ENCODE data around the gene IVNS1ABP.
"Not testable (repeated sequence)": the region's sequence is repeated elsewhere in the genome, so short reads cannot be mapped to it uniquely, and the experiment has no call there.

Gene IVNS1ABP

DNA sequence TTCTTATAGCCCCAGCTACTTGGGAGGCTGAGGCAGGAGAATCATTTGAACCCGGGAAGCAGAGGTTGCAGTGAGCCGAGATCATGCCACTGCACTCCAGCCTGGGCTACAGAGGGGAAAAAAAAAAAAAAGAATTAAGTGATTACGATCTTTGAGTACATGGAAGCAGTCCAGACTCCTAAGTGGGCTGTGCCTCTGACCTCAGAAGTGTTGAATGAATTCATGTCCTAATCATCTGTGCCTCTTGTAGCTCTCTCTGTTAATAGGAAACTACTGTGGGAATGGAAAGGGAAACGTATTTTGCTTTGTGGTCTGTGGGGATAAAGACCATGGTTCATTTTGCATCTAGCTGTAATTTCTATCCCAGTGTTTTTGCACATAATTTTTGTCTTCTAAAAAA, 8.4 kb upstream of the IVNS1ABP start:
- TF ChIP-seq, protein P1, sequence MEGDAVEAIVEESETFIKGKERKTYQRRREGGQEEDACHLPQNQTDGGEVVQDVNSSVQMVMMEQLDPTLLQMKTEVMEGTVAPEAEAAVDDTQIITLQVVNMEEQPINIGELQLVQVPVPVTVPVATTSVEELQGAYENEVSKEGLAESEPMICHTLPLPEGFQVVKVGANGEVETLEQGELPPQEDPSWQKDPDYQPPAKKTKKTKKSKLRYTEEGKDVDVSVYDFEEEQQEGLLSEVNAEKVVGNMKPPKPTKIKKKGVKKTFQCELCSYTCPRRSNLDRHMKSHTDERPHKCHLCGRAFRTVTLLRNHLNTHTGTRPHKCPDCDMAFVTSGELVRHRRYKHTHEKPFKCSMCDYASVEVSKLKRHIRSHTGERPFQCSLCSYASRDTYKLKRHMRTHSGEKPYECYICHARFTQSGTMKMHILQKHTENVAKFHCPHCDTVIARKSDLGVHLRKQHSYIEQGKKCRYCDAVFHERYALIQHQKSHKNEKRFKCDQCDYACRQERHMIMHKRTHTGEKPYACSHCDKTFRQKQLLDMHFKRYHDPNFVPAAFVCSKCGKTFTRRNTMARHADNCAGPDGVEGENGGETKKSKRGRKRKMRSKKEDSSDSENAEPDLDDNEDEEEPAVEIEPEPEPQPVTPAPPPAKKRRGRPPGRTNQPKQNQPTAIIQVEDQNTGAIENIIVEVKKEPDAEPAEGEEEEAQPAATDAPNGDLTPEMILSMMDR (IDR thresholded peaks at IDR 0.05; ENCODE audit: extremely low read depth, missing control alignments) = no peak
- no peak for DNase-seq (ENCODE audit: low spot score)

DNA sequence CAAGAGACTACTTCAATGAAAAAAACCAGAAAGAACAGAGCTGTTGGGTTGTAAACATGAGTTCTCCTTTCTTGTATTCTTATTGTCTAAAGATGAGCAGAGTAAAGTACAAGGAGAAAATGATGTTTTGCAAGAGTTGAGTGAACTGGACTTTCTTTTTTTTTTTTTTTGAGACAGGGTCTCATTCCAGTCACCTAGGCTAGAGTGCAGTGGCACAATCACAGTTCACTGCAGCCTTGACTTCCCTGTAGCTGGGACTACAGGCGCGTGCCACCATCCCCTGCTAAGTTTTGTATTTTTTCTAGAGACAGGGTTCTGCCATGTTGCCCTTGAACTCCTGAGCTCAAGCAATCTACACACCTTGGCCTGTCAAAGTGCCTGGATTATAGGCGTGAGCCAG, 7.1 kb upstream of the IVNS1ABP start:
- DNase-seq (ENCODE audit: low spot score) = no peak
- TF ChIP-seq, protein P1 (IDR thresholded peaks at IDR 0.05; ENCODE audit: extremely low read depth, missing control alignments) = no peak

DNA sequence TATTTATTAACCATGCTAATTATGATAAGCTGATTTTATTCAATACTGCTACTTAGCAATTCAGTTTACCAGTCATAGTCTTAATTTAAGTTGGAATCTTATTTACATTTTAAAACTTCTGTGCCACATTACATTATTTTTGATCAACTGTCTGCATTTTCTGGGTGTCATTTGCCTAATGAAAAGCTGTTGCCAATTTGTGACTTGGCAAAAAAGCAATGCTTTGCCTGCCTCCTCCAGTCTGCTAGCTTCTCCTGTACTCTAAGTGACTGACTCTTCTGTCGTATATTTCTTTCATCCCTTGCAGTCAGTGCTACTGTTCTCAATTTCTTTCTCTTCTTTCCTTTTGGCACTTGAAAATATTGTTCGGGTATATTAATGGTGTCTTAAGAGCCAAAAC, 5.6 kb upstream of the IVNS1ABP start:
- DNase-seq (ENCODE audit: low spot score) = no peak
- TF ChIP-seq, protein P1 (IDR thresholded peaks at IDR 0.05; ENCODE audit: extremely low read depth, missing control alignments) = no peak

DNA sequence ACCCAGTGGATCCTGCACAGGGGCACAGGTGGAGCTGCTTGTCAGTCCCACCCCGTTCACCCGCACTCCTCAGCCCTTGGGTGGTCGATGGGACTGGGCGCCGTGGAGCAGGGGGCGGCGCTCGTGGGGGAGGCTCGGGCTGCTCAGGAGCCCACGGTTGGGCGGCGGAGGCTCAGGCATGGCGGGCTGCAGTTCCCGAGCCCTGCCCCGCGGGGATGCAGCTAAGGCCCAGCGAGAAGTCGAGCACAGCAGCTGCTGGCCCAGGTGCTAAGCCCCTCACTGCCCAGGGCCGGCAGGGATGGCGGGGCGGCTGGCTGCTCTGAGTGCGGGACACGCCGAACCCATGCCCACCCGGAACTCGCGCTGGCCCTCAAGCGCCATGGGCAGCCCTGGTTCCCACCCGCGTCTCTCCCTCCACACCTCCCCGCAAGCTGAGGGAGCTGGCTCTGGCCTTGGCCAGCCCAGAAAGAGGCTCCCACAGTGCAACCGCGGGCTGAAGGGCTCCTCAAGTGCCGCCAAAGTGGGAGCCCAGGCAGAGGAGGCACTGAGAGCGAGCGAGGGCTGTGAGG, 4.7 kb upstream of the IVNS1ABP start:
- DNase-seq (ENCODE audit: low spot score) = not testable (repeated sequence)

DNA sequence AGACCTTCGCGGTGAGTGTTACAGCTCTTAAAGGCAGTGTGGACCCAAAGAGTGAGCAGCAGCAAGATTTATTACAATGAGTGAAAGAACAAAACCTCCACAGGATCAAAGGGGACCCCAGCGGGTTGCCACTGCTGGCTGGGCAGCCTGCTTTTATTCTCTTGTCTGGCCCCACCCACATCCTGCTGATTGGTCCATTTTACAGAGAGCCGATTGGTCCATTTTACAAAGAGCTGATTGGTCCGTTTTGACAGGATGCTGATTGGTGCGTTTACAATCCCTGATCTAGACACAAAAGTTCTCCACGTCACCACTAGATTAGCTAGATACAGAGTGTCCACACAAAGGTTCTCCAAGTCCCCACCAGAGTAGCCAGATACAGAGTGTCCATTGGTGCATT, 4.1 kb upstream of the IVNS1ABP start:
- not testable (repeated sequence) for DNase-seq (ENCODE audit: low spot score)

DNA sequence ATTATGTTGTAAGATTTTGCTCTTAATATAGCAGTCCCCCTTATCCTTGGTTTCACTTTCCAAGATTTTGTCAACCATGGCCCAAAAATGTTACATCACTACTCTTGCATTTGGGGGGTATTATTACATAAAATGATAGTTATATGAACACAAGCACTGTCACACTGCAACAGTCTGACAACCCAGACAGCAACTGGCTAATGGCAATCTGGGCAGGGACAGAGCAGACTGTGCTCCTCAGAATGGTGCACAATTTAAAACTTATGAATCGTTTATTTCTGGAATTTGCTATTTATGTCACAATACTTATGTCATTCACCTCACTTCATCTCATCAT, 2.1 kb upstream of the IVNS1ABP start:
- no peak for DNase-seq (ENCODE audit: low spot score)
- TF ChIP-seq, protein P1 (IDR thresholded peaks at IDR 0.05; ENCODE audit: extremely low read depth, missing control alignments) = no peak

DNA sequence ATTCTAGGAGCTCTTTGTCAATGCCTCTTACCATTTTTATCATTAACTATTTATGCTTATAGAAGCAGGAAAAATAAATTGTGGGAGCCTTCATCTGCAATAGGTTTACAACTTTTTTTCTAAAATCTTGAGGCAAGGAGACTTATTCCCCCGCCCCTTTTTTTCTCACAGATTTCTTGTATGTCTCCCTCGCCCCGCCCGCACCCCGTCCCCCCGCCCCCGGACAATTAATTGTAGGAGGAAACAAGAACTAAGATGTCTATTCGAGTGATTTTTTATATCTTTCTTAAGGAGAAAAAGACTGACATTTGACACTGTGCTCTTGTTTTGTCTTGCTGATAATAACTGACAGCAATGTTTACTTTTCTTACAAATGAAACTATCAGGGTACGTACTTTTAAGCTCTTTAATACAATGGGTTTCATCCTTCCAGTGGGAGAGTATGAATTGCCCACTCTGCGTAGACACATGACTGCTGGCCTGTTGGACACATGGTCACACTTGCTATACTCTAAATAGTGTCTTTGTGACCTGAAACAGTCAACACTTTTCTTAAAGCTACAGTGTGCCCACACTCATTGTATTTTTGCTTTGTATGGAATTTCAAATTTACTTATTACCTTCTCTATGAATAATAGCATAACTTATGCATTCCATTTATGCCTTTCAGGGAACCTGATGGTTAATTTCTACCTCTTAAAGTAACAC, 1.5 kb upstream of the IVNS1ABP start:
- TF ChIP-seq, protein P1 (IDR thresholded peaks at IDR 0.05; ENCODE audit: extremely low read depth, missing control alignments) = no peak
- no peak for DNase-seq (ENCODE audit: low spot score)

DNA sequence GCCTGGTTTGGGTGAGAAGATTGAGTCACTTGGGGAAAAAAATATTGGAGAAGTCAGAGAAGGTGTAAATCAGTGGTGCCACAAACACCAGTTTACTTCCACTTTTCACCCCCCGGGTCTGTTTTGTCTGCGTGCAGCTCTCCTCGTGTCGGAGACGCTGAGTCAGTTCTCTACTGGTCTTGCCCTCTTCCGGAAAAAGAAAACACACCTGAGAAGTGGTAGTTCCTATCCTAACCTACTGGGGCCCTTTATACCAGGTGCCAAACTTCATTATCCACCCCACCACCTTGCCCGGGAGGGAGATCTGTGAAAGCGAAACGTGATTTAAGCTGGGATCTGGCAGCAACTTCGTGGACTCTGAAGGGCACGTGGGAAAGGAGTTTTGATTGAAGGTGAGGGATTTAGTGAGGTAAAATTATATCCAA, 855 bp upstream of the IVNS1ABP start:
- TF ChIP-seq, protein P1 (IDR thresholded peaks at IDR 0.05; ENCODE audit: extremely low read depth, missing control alignments) = no peak
- DNase-seq (ENCODE audit: low spot score) = peak; percentile 77

Data from GM20000 (cell line).